Naive thymus-derived CD4-positive, alpha-beta T cell (primary cell): ENCODE results near the gene CPD. TPM values are rescaled to one million over a fixed set of nuclear protein-coding genes. Genes with fewer than 3 reads are reported as not detected.
"Not testable (repeated sequence)": the region's sequence is repeated elsewhere in the genome, so short reads cannot be mapped to it uniquely, and the experiment has no call there.

Experiments used
- ATAC-seq: fragments of 150-1000 bp; cut with Tn5 transposase; 2 replicates; pipeline ENCODE4 v1.10.0; 2021; ENCODE audit warnings: mild to moderate bottlenecking, moderate library complexity
- CTCF ChIA-PET: fragments of 350-600 bp; sonication (Branson Sonifier 250); formaldehyde crosslinking; loops from one replicate; lab custom pipeline; 2021; ENCODE audit warnings: antibody characterized with exemption; lab: Charles Lee
- POLR2A ChIA-PET: fragments of 350-600 bp; sonication (Branson Sonifier 250); formaldehyde crosslinking; loops from one replicate; lab custom pipeline; 2021; ENCODE audit warnings: antibody characterized with exemption, inconsistent platforms; lab: Charles Lee
- DNase-seq, 9 donors: peaks; one replicate each; pipeline versions ENCODE4 v3.0.0 to v3.0.0-alpha.2; 2020 to 2022; ENCODE audit warnings: mixed read lengths in 1 of 9
- H3K27ac ChIP-seq: one replicate; pipeline ENCODE4 v1.7.0; 2013; ENCODE audit warnings: mild to moderate bottlenecking, low read depth, low read length, moderate library complexity
- H3K27me3 ChIP-seq, 2 donors: one replicate each; pipeline ENCODE4 v1.7.0; 2013; ENCODE audit warnings: low read length in 2 of 2, mild to moderate bottlenecking in 2 of 2, moderate library complexity in 2 of 2; ENCODE audit not compliant: control insufficient read depth in 2 of 2, insufficient read depth in 2 of 2
- H3K36me3 ChIP-seq, 3 experiments: 1 replicate in 2 of 3; 2 replicates in 1 of 3; pipeline ENCODE4 v1.7.0; 2013; ENCODE audit warnings: low read length in 3 of 3, mild to moderate bottlenecking in 3 of 3, moderate library complexity in 1 of 3; ENCODE audit not compliant: insufficient read depth in 3 of 3, control insufficient read depth in 2 of 3
- H3K4me1 ChIP-seq, 2 donors: one replicate each; pipeline ENCODE4 v1.7.0; 2013; ENCODE audit warnings: low read length in 2 of 2, mild to moderate bottlenecking in 2 of 2, moderate library complexity in 1 of 2; ENCODE audit not compliant: control insufficient read depth in 2 of 2, insufficient read depth in 2 of 2
- H3K4me3 ChIP-seq: 2 replicates; pipeline ENCODE4 v1.7.0; 2013; ENCODE audit warnings: mild to moderate bottlenecking, low read length
- H3K9me3 ChIP-seq, 3 experiments: 1 replicate in 2 of 3; 2 replicates in 1 of 3; pipeline ENCODE4 v1.7.0; 2013; ENCODE audit warnings: low read length in 3 of 3; ENCODE audit not compliant: control insufficient read depth in 2 of 3
- H3K27ac Mint-ChIP-seq, 9 donors: one replicate each; pipeline ENCODE4 v1.8.0; 2020 to 2022; ENCODE audit warnings: mixed read lengths in 9 of 9, mild to moderate bottlenecking in 8 of 9, moderate library complexity in 5 of 9, inconsistent platforms in 2 of 9
- H3K27me3 Mint-ChIP-seq, 5 donors: one replicate each; pipeline ENCODE4 v1.8.0; 2021 to 2022; ENCODE audit warnings: mixed read lengths in 5 of 5, mild to moderate bottlenecking in 1 of 5
- H3K36me3 Mint-ChIP-seq, 5 donors: one replicate each; pipeline ENCODE4 v1.8.0; 2020 to 2022; ENCODE audit warnings: mixed read lengths in 5 of 5, mild to moderate bottlenecking in 3 of 5, inconsistent platforms in 1 of 5
- H3K4me1 Mint-ChIP-seq, 7 donors: one replicate each; pipeline ENCODE4 v1.8.0; 2020 to 2022; ENCODE audit warnings: mixed read lengths in 7 of 7, mild to moderate bottlenecking in 3 of 7, inconsistent platforms in 1 of 7
- H3K4me3 Mint-ChIP-seq, 10 donors: one replicate each; pipeline ENCODE4 v1.8.0; 2020 to 2022; ENCODE audit warnings: mild to moderate bottlenecking in 10 of 10, mixed read lengths in 10 of 10, moderate library complexity in 6 of 10, inconsistent platforms in 2 of 10
- H3K9me3 Mint-ChIP-seq, 11 donors: one replicate each; pipeline ENCODE4 v1.8.0; 2020 to 2022; ENCODE audit warnings: mixed read lengths in 11 of 11, mild to moderate bottlenecking in 4 of 11, inconsistent platforms in 1 of 11, moderate library complexity in 1 of 11
- intact Hi-C, 2 donors: fragments of 100-400 bp; cut with micrococcal nuclease; formaldehyde crosslinking; loops; one replicate each; pipeline ENCODE4 v1.15.1; 2023
- polyA plus RNA-seq, 2 donors: library from polyadenylated mRNA; unstranded; fragments of 300-500 nt; fragmentation: Illumina TruSeq; gene quantifications; one replicate each; pipeline ENCODE4 v1.2.3, GENCODE V29; 2021
- total RNA-seq, 6 experiments: library from RNA in 5 of 6; stranded (reverse) in 5 of 6; gene quantifications; 1 replicate in 5 of 6; 2 replicates in 1 of 6; pipeline ENCODE4 v1.2.3 and lab custom pipeline; 2021 to 2026

The CPD gene
- total and polyA plus RNA-seq, 7 experiments from 2014 or later, result 14.9 to 52.9 (median 22.4) TPM

- intact Hi-C loops, H3K27ac ChIP-seq, H3K9me3 ChIP-seq, H3K27me3 Mint-ChIP-seq, H3K36me3 ChIP-seq, H3K4me1 ChIP-seq, CTCF ChIA-PET, H3K4me3 ChIP-seq, ATAC-seq, H3K27me3 ChIP-seq, POLR2A ChIA-PET, H3K27ac Mint-ChIP-seq, H3K4me3 Mint-ChIP-seq, DNase-seq: not testable (repeated sequence)
- Mint-ChIP-seq H3K9me3 (peaks cover 0 to 12% (median 0%) of the 10 kb centered on the region in 11 donors), H3K36me3 (peaks cover 0 to 35% (median 16%) of the 10 kb centered on the region in 5 donors), H3K4me1 (peaks cover 0 to 39% (median 17%) of the 10 kb centered on the region in 7 donors)
Measured at GRCh38 chr17:30410627-30411026, 31.9 kb downstream of the CPD start.

DNA sequence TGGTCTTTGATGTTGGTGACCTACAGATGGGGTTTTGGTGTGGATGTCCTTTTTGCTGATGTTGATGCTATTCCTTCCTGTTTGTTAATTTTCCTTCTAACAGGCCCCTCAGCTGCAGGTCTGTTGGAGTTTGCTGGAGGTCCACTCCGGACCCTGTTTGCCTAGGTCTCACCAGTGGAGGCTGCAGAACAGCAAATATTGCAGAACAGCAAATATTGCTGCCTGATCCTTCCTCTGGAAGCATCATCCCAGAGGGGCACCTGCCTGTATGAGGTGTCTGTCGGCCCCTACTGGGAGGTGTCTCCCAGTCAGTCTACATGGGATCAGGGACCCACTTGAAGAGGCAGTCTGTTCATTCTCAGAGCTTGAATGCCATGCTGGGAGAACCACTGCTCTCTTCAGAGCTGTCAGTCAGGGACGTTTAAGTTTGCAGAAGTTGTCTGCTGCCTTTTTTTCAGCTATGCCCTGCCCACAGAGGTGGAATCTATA, 33.3 kb downstream of the CPD start:
- H3K27ac Mint-ChIP-seq, POLR2A ChIA-PET, H3K27ac ChIP-seq, H3K4me3 Mint-ChIP-seq, DNase-seq, H3K9me3 Mint-ChIP-seq, H3K4me1 ChIP-seq, CTCF ChIA-PET, ATAC-seq, H3K4me3 ChIP-seq, H3K9me3 ChIP-seq, intact Hi-C loops, H3K36me3 ChIP-seq, H3K27me3 Mint-ChIP-seq, H3K27me3 ChIP-seq: not testable (repeated sequence)
- H3K36me3 Mint-ChIP-seq, result peaks cover 0 to 32% (median 16%) of the 10 kb centered on the region in 5 donors
- peaks cover 0 to 39% (median 17%) of the 10 kb centered on the region in 7 donors for H3K4me1 Mint-ChIP-seq

DNA sequence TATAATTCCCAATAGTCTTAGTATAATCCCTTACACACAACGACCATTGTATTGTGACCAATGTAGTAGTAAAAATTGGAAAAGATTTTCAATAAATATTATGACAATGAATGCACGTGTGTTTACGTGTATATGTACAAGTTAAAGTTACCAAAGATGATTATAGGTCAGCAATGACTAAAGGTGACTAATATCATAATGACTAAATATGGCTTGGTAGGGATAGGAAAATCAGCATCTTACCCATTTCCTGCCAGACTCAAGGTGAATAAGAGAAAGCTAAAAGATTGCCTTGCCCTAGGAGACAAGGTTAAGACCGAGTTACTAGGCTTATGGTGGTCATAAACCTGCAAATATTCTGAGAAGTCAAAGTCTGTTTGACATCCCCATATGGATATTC, 34.4 kb downstream of the CPD start:
- Mint-ChIP-seq H3K4me1 (peaks cover 0 to 30% (median 11%) of the 10 kb centered on the region in 7 donors), H3K27ac (no peak overlapping the region)
- CTCF ChIA-PET, result no interaction called here

DNA sequence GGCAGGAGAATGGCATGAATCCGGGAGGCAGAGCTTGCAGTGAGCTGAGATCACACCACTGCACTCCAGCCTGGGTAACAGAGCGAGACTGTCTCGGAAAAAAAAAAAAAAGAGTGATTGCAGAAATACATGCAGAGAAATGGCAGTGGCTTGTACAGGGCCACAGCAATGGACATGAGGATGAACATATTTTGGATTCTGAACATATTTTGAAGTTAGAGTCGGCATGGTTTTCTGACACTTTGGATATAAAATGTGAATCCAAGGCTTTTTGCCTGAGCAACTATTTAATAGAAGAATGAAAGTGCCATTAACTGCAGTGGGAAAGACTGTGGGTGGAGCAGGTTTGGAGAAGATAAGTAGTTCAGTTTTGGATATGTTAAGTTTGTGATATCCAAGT, 35.8 kb downstream of the CPD start:
- Mint-ChIP-seq H3K4me3 (no peak overlapping the region), H3K36me3 (peaks cover 0 to 24% (median 14%) of the 10 kb centered on the region in 5 donors), H3K4me1 (peaks cover 0 to 19% (median 11%) of the 10 kb centered on the region in 7 donors), H3K9me3 (peaks cover 0 to 7% (median 0%) of the 10 kb centered on the region in 11 donors), H3K27me3 (no peaks in the 10 kb centered on the region), H3K27ac (no peak overlapping the region)
- Histone ChIP-seq H3K9me3 (no peaks in the 10 kb centered on the region), H3K27me3 (no peaks in the 10 kb centered on the region), H3K4me3 (no peak overlapping the region), H3K4me1 (peaks cover 0 to 7% of the 10 kb centered on the region in 2 donors), H3K27ac (no peak overlapping the region), H3K36me3 (no peaks in the 10 kb centered on the region)
- POLR2A ChIA-PET, result interaction anchor here (0.5 kb wide), 1 partner anchor 263 kb away, joined by 3 read pairs; no protein-coding TSS in a partner anchor
- DNase-seq, result no peak
- intact Hi-C loops, result no loop called here
- no peak for ATAC-seq
- CTCF ChIA-PET, result no interaction called here

More for the DNA sequence above, 34.4 kb downstream of the CPD start:
- no peak overlapping the region for H3K27ac ChIP-seq
- H3K4me3 ChIP-seq, result no peak overlapping the region
- DNase-seq (no peak), ATAC-seq (no peak)
- Mint-ChIP-seq H3K36me3 (peaks cover 0 to 26% (median 14%) of the 10 kb centered on the region in 5 donors), H3K4me3 (no peak overlapping the region), H3K9me3 (peaks cover 0 to 7% (median 0%) of the 10 kb centered on the region in 11 donors), H3K27me3 (no peaks in the 10 kb centered on the region)
- intact Hi-C loops, result no loop called here
- no peaks in the 10 kb centered on the region for H3K36me3 ChIP-seq
- H3K9me3 ChIP-seq, result no peaks in the 10 kb centered on the region
- H3K4me1 ChIP-seq, result peaks cover 0 to 7% of the 10 kb centered on the region in 2 donors
- H3K27me3 ChIP-seq, result no peaks in the 10 kb centered on the region
- POLR2A ChIA-PET, result no interaction called here

DNA sequence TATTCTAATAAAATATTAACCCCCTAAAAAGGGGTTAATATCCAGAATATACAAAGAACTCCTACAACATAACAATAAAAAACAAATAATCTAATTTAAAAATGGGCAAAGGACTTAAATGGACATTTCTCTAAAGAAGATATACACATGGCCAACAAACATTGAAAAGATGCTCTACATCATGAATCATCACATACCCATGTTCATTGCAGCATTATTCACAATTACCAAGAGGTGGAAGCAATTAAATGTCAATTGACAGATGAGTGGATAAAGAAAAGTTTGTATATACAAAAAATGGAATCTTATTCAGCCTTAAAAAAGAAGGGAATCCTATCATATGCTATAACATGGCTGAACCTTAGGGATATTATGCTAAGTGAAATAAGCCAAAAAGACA, 36.8 kb downstream of the CPD start:
- no peaks in the 10 kb centered on the region for H3K36me3 ChIP-seq
- intact Hi-C loops, result no loop called here
- H3K9me3 ChIP-seq, result no peaks in the 10 kb centered on the region
- ChIA-PET POLR2A (no interaction called here), CTCF (no interaction called here)
- H3K27ac ChIP-seq, result no peak overlapping the region
- no peak overlapping the region for H3K4me3 ChIP-seq
- DNase-seq (no peak), ATAC-seq (no peak)
- H3K27me3 ChIP-seq, result no peaks in the 10 kb centered on the region
- peaks cover 0 to 11% (median 8%) of the 10 kb centered on the region in 7 donors for H3K4me1 Mint-ChIP-seq
- no peaks in the 10 kb centered on the region for H3K27me3 Mint-ChIP-seq
- H3K4me1 ChIP-seq, result peaks cover 0 to 7% of the 10 kb centered on the region in 2 donors
- no peak overlapping the region for H3K4me3 Mint-ChIP-seq
- H3K9me3 Mint-ChIP-seq, result peaks cover 0 to 5% (median 0%) of the 10 kb centered on the region in 11 donors
- peak overlapping the region in 1 of 9 donors; percentile 13 for H3K27ac Mint-ChIP-seq
- H3K36me3 Mint-ChIP-seq, result peaks cover 0 to 18% (median 14%) of the 10 kb centered on the region in 5 donors

DNA sequence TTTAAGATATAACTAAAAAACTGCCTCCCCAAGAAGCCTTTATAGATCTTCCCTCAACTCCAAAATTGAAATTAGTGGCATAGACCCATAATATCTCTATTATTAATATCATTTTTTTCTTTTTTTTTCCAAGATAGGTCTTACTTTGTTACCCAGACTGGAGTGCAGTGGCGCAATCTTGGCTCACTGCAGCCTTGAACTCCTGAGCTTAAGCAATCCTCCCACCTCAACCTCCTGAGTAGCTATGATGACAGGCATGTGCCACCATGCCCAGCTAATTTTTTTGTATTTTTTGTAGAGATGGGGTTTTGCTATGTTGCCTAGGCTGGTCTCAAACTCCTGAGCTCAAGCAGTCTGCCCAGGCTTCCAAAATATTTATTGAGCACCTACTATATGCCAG, 39.3 kb downstream of the CPD start:
- H3K4me1 ChIP-seq, intact Hi-C loops, ATAC-seq, H3K36me3 ChIP-seq, POLR2A ChIA-PET, H3K9me3 ChIP-seq, H3K27me3 Mint-ChIP-seq, H3K4me3 Mint-ChIP-seq, DNase-seq, H3K27ac ChIP-seq, H3K27me3 ChIP-seq, H3K4me1 Mint-ChIP-seq, CTCF ChIA-PET, H3K4me3 ChIP-seq, H3K9me3 Mint-ChIP-seq: not testable (repeated sequence)
- H3K27ac Mint-ChIP-seq, result peak overlapping the region in 1 of 9 donors; percentile 4
- peaks cover 3 to 30% (median 16%) of the 10 kb centered on the region in 5 donors for H3K36me3 Mint-ChIP-seq

GRCh38 chr17:30421592-30421991, 42.9 kb downstream of the CPD start:
- CTCF ChIA-PET, result interaction anchor here (0.5 kb wide), 1 partner anchor 295 kb away, joined by 3 read pairs; no protein-coding TSS in a partner anchor
- H3K36me3 Mint-ChIP-seq, result peaks cover 3 to 41% (median 10%) of the 10 kb centered on the region in 5 donors

More at GRCh38 chr17:30421592-30421991, 42.9 kb downstream of the CPD start:
- Histone ChIP-seq H3K4me1 (no peaks in the 10 kb centered on the region), H3K27ac (no peak overlapping the region), H3K36me3 (peaks cover 0 to 14% (median 0%) of the 10 kb centered on the region in 3 experiments), H3K9me3 (no peaks in the 10 kb centered on the region), H3K27me3 (no peaks in the 10 kb centered on the region), H3K4me3 (no peak overlapping the region)
- intact Hi-C loops, result no loop called here
- H3K4me1 Mint-ChIP-seq, result peaks cover 0 to 1% (median 0%) of the 10 kb centered on the region in 7 donors
- POLR2A ChIA-PET, result no interaction called here
- no peak overlapping the region for H3K27ac Mint-ChIP-seq
- H3K9me3 Mint-ChIP-seq, result no peaks in the 10 kb centered on the region
- ATAC-seq (no peak), DNase-seq (no peak)
- no peaks in the 10 kb centered on the region for H3K27me3 Mint-ChIP-seq
- no peak overlapping the region for H3K4me3 Mint-ChIP-seq
